OCI-LY3 (cell line): ENCODE results near the gene LPP.

Experiments
- EZH2phosphoT487 ChIP-seq: fragments of 200-600 bp; shearing (Covaris generic); IDR thresholded peaks from 2 replicates; pipeline ENCODE4 v1.6.1; 2018; ENCODE audit warnings: antibody characterized with exemption, mixed run types, low read depth
- TF ChIP-seq, protein P1 (sequence below): fragments of 200-600, 300-600 bp; sonication (generic); IDR thresholded peaks from 2 replicates; pipeline ENCODE4 v1.5.1; 2014; ENCODE audit warnings: antibody characterized with exemption, low read length, low read depth

GRCh38 chr3:188505151-188505550, 351.2 kb downstream of the LPP start:
- TF ChIP-seq, protein P1, sequence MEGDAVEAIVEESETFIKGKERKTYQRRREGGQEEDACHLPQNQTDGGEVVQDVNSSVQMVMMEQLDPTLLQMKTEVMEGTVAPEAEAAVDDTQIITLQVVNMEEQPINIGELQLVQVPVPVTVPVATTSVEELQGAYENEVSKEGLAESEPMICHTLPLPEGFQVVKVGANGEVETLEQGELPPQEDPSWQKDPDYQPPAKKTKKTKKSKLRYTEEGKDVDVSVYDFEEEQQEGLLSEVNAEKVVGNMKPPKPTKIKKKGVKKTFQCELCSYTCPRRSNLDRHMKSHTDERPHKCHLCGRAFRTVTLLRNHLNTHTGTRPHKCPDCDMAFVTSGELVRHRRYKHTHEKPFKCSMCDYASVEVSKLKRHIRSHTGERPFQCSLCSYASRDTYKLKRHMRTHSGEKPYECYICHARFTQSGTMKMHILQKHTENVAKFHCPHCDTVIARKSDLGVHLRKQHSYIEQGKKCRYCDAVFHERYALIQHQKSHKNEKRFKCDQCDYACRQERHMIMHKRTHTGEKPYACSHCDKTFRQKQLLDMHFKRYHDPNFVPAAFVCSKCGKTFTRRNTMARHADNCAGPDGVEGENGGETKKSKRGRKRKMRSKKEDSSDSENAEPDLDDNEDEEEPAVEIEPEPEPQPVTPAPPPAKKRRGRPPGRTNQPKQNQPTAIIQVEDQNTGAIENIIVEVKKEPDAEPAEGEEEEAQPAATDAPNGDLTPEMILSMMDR: no peak
- no peak for TF ChIP-seq EZH2phosphoT487
